ENCODE results near the gene GALNT8.

GRCh38 chr12:4717806-4718205 lies 2.4 kb upstream of the GALNT8 start:
- TF ChIP-seq POLR2AphosphoS5 (IDR thresholded peaks at IDR 0.05; ENCODE audit: low read depth, low read length) (no peak), CTCF (IDR thresholded peaks at IDR 0.05 in 2 of 3, conservative IDR thresholded peaks at IDR 0.05 in 1 of 3; ENCODE audit: borderline replicate concordance in 1 of 3, insufficient read depth in 1 of 3, low read depth in 2 of 3, low read length in 2 of 3) (no peak), ZBTB33 (IDR thresholded peaks at IDR 0.05; ENCODE audit: extremely low read depth, insufficient replicate concordance, low read length) (no peak), POLR2A (IDR thresholded peaks at IDR 0.05; ENCODE audit: borderline replicate concordance, extremely low read depth, insufficient read depth, insufficient read length) (no peak), EZH2 (IDR thresholded peaks at IDR 0.05) (no peak), TCF7L2 (IDR thresholded peaks at IDR 0.05; ENCODE audit: borderline replicate concordance, extremely low read depth, insufficient read depth, insufficient read length) (no peak), YY1 (IDR thresholded peaks at IDR 0.05; ENCODE audit: extremely low read depth, insufficient replicate concordance, low read depth, low read length) (no peak), EZH2phosphoT487 (IDR thresholded peaks at IDR 0.05; ENCODE audit: borderline replicate concordance) (no peak), RAD21 (IDR thresholded peaks at IDR 0.05; ENCODE audit: low read depth) (no peak)
- TF ChIP-seq, protein P1, sequence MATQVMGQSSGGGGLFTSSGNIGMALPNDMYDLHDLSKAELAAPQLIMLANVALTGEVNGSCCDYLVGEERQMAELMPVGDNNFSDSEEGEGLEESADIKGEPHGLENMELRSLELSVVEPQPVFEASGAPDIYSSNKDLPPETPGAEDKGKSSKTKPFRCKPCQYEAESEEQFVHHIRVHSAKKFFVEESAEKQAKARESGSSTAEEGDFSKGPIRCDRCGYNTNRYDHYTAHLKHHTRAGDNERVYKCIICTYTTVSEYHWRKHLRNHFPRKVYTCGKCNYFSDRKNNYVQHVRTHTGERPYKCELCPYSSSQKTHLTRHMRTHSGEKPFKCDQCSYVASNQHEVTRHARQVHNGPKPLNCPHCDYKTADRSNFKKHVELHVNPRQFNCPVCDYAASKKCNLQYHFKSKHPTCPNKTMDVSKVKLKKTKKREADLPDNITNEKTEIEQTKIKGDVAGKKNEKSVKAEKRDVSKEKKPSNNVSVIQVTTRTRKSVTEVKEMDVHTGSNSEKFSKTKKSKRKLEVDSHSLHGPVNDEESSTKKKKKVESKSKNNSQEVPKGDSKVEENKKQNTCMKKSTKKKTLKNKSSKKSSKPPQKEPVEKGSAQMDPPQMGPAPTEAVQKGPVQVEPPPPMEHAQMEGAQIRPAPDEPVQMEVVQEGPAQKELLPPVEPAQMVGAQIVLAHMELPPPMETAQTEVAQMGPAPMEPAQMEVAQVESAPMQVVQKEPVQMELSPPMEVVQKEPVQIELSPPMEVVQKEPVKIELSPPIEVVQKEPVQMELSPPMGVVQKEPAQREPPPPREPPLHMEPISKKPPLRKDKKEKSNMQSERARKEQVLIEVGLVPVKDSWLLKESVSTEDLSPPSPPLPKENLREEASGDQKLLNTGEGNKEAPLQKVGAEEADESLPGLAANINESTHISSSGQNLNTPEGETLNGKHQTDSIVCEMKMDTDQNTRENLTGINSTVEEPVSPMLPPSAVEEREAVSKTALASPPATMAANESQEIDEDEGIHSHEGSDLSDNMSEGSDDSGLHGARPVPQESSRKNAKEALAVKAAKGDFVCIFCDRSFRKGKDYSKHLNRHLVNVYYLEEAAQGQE (IDR thresholded peaks at IDR 0.05; ENCODE audit: low read depth) = no peak

Data from HCT116 (cell line).